SJCRH30 (cell line): ENCODE data around the gene ATG9B. TPM values are rescaled to one million over a fixed set of nuclear protein-coding genes. Genes with fewer than 3 reads are reported as not detected.
A peak's percentile ranks its signal among the peaks of the same experiment; 100 is the strongest.
"Not testable (repeated sequence)": the region's sequence is repeated elsewhere in the genome, so short reads cannot be mapped to it uniquely, and the experiment has no call there.

Source experiments
- DNase-seq, 2 experiments: peaks; one replicate each; pipeline ENCODE4 v3.0.0-alpha.2; 2015 to 2020
- H3K27ac ChIP-seq: fragments of 250-450 bp; sonication (Bioruptor Pico); 2 replicates; pipeline ENCODE4 v1.5.1; 2020; ENCODE audit warnings: mild to moderate bottlenecking, moderate library complexity
- H3K27me3 ChIP-seq: fragments of 250-450 bp; sonication (Bioruptor Pico); 2 replicates; pipeline ENCODE4 v1.5.1; 2020; ENCODE audit warnings: mild to moderate bottlenecking, moderate library complexity
- H3K36me3 ChIP-seq: fragments of 250-450 bp; sonication (Bioruptor Pico); 2 replicates; pipeline ENCODE4 v1.5.1; 2020; ENCODE audit warnings: mild to moderate bottlenecking, moderate library complexity
- H3K4me1 ChIP-seq: fragments of 250-450 bp; sonication (Bioruptor Pico); 2 replicates; pipeline ENCODE4 v1.5.1; 2020; ENCODE audit warnings: mild to moderate bottlenecking, moderate library complexity
- H3K4me3 ChIP-seq: fragments of 250-450 bp; sonication (Bioruptor Pico); 2 replicates; pipeline ENCODE4 v1.5.1; 2020; ENCODE audit warnings: mild to moderate bottlenecking, moderate library complexity
- H3K9me3 ChIP-seq: fragments of 250-450 bp; sonication (Bioruptor Pico); replicated peaks from 2 replicates; pipeline ENCODE4 v1.5.1; 2020; ENCODE audit warnings: mild to moderate bottlenecking, moderate library complexity
- total RNA-seq: library from RNA; depleted of rRNA; stranded (reverse); fragments of >200 nt; shearing (Covaris generic); gene quantifications from 2 replicates; pipeline ENCODE4 v1.2.3, GENCODE V29; 2014

Gene ATG9B
- total RNA-seq, 1 experiment from 2014 or later, result 0.08 TPM

DNA sequence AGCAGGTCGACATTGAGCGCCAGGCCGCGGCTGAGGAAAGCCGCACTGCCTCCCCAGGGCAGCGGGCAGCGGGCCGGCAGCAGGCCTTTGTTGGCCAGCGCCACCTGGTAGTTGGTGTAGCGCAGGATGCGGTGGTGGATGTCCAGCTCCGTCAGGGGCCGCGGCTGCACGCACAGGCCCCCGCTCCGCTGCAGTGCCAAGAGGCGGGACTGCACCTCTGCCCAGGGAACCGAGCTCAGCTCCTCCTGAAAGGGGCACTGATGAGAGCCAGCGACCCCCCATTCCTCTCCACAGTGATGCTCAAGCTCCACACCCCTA lies 5.2 kb downstream of the ATG9B start:
- H3K27me3 ChIP-seq, result peaks cover 40% of the 10 kb centered on the region
- no peaks in the 10 kb centered on the region; the same call in 1 of the 2 replicates for H3K4me1 ChIP-seq
- H3K36me3 ChIP-seq, result no peaks in the 10 kb centered on the region
- no peak overlapping the region for H3K27ac ChIP-seq
- no peak for DNase-seq
- no peaks in the 10 kb centered on the region for H3K9me3 ChIP-seq
- H3K4me3 ChIP-seq, result no peak overlapping the region

DNA sequence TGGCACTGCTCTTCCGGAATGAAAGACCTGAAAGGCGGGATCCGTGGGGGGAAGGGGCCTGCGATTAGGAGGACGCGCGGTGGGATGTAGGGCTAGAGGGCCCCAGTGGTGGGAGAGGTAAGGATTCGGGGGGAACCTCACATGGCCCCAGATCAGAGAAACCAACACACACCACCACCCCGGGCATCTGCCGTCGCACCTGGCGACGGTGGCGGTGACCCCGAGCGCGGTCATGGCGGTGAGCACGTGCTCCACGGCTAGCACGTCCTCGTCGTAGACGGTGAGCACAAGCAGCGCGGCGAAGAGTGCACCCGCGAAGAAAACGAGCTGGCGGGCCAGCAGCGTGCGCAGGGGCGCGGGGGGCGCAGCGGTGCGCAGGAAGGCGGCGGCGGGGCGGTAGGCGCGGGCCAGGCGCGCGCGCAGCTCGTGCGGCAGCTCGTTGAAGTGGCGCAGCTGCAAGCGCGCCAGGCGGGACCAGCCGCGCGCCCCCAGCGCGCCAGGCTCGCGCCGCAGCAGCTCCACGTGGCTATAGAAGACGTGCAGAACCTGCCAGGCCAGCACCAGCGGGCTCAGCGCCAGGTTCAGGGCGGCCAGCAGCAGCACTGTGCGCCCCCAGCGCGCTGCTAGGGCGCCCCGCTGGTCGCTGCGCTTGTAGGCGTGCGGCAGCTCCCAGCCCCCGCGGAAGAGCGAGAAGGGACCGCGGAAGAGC lies 5.7 kb downstream of the ATG9B start:
- Histone ChIP-seq H3K4me3 (no peak overlapping the region), H3K4me1 (no peaks in the 10 kb centered on the region; the same call in 1 of the 2 replicates), H3K27ac (no peak overlapping the region), H3K36me3 (no peaks in the 10 kb centered on the region), H3K27me3 (peaks cover 40% of the 10 kb centered on the region), H3K9me3 (no peaks in the 10 kb centered on the region)
- no peak for DNase-seq

DNA sequence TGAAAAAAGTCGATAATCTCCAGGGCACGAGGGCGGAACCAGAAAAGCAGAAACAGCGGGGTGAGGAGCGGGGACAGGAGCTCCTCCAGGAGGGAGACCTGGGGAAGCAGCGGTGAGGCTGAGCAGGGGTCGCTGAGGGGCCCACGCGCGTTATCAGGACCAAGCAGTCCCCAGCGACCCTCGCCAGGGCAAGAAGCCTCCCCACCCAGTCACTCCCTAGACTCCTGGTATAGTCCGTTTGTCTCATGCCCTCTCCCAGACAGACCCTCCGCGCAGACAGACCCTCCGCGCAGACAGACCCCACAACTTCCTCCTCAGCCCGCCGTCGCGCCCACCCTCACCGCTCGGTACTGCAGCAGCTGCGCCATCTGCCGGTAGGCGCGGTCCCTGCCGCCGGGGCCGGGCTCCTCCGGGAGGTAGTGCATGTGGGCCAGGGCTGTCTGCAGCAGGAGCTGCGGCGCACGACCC lies 6.3 kb downstream of the ATG9B start:
- Histone ChIP-seq H3K4me3 (no peak overlapping the region), H3K27ac (no peak overlapping the region), H3K4me1 (no peaks in the 10 kb centered on the region; the same call in 1 of the 2 replicates), H3K27me3 (peaks cover 40% of the 10 kb centered on the region), H3K9me3 (no peaks in the 10 kb centered on the region), H3K36me3 (no peaks in the 10 kb centered on the region)
- DNase-seq, result peak; percentile 64 to 68

DNA sequence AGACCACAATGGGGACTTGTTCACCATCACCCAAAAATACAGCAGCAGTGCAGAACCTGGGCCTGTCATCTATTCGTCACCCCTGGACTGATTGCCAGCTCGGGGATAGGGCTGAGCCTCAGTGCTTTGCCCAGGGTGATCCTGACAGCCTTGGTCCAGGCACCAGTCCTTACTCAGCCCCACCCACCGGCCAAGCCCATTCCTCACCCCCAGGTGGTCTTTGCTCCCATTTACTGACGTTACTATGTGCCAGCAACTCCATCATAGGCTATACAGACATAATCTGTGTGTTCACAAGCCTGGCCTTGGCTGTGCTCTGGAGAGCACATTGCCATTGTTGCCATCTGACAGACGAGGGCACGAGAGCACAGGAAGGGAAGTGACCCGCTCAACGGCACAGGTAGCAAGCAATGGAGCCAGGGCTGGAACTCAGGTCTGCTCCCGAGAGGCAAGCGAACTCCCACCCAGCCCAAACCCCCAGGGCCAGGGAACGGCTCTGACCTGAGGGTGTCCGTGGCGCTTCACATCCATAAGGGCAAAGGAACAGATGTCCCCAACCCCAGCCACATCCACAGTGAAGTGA lies 6.8 kb downstream of the ATG9B start:
- no peak overlapping the region for H3K4me3 ChIP-seq
- H3K36me3 ChIP-seq, result no peaks in the 10 kb centered on the region
- no peaks in the 10 kb centered on the region; the same call in 1 of the 2 replicates for H3K4me1 ChIP-seq
- no peaks in the 10 kb centered on the region for H3K9me3 ChIP-seq
- H3K27ac ChIP-seq, result no peak overlapping the region
- peaks cover 37% of the 10 kb centered on the region for H3K27me3 ChIP-seq
- DNase-seq, result no peak

DNA sequence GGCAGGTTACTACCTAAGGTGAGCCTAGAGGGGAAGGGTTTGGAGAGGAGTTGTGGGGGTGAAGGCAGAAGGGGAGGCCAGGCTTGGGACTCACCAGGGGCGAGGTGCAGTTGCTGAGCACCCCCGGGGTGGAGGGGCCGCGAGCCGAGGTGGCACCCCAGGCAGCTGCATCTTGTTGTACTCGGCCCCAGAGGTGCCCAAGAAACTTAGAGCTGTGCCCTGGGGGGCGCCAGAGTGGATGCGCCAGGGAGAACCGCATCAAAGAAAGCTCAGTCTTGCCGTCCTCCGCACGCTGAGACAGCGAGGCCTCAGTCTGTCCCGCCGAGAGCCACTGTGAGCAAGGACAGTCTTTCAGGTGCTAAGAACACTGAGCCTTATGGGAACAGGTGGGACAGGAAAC lies 7.4 kb downstream of the ATG9B start:
- no peak overlapping the region for H3K4me3 ChIP-seq
- no peaks in the 10 kb centered on the region; the same call in 1 of the 2 replicates for H3K4me1 ChIP-seq
- no peaks in the 10 kb centered on the region for H3K9me3 ChIP-seq
- DNase-seq, result no peak
- no peaks in the 10 kb centered on the region for H3K36me3 ChIP-seq
- no peak overlapping the region for H3K27ac ChIP-seq
- peaks cover 40% of the 10 kb centered on the region for H3K27me3 ChIP-seq

DNA sequence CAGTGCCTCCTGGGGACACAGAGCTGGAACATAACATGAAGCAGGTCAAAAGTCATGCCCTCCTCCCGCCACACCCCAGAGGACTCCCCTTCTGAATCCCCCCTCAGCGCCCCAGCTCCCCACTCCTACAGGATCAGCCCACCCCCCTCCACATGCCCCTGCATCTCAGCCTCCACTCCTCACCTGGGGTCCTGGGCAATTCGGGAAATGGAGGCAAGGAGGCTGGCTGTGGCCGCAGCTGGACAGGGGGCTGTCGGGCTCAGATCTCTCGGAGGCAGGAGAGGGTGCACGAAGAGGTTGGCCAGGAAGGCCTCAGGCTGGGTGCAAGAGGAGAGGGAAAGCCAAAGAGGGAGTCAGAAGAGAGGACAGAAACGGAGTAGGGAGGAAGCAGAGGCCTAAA lies 7.8 kb downstream of the ATG9B start:
- no peaks in the 10 kb centered on the region; the same call in 1 of the 2 replicates for H3K4me1 ChIP-seq
- H3K27me3 ChIP-seq, result peaks cover 44% of the 10 kb centered on the region

DNA sequence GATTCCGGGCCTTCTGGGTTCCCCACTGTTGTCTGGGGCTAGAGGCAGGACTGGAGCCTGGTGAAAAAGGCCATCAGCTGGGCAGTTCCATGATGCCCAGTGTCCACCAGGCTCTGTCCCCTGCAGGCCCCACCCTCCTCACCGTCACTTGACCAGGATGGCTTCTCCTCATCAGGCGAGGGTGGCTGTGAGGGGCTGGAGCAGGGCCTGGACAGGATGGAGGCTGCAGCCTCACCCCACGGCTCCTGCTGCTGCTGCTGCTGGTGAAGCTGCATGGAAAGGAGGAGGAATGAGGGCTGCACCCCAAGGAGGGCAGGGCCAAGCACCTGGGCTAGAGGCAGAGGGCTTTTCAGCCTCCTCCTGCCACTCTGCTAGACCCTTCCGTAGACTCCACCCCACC lies 8.3 kb downstream of the ATG9B start:
- Histone ChIP-seq H3K27me3 (peaks cover 47% of the 10 kb centered on the region), H3K36me3 (no peaks in the 10 kb centered on the region), H3K4me3 (no peak overlapping the region), H3K4me1 (no peaks in the 10 kb centered on the region; the same call in 1 of the 2 replicates), H3K9me3 (no peaks in the 10 kb centered on the region), H3K27ac (no peak overlapping the region)
- DNase-seq, result no peak

More for the DNA sequence above, 7.8 kb downstream of the ATG9B start:
- Histone ChIP-seq H3K36me3 (no peaks in the 10 kb centered on the region), H3K4me3 (no peak overlapping the region), H3K27ac (no peak overlapping the region), H3K9me3 (no peaks in the 10 kb centered on the region)
- DNase-seq, result no peak

DNA sequence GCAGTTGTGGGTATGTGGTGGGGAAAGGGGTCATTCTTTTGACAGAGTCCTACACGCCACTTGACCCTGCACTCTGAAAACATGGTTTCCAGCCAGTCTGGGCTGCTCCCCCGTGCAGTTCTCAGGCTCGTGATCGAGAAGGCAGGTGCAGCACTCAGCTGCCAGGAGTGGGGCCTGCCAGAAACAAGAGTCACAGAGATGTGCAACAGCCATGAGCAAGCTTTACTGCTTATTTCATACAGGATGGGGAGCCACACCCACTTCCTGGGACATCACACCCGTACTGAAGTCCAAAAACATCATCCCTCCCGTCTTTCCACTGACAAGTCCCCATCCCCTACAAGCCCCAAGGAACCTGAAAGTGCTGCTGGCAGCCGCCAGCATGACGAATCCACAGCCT lies 9.3 kb downstream of the ATG9B start:
- no peak for DNase-seq
- H3K36me3 ChIP-seq, result no peaks in the 10 kb centered on the region
- no peak overlapping the region for H3K4me3 ChIP-seq
- H3K9me3 ChIP-seq, result no peaks in the 10 kb centered on the region
- H3K27ac ChIP-seq, result no peak overlapping the region
- H3K27me3 ChIP-seq, result peaks cover 50% of the 10 kb centered on the region
- no peaks in the 10 kb centered on the region; the same call in 1 of the 2 replicates for H3K4me1 ChIP-seq

DNA sequence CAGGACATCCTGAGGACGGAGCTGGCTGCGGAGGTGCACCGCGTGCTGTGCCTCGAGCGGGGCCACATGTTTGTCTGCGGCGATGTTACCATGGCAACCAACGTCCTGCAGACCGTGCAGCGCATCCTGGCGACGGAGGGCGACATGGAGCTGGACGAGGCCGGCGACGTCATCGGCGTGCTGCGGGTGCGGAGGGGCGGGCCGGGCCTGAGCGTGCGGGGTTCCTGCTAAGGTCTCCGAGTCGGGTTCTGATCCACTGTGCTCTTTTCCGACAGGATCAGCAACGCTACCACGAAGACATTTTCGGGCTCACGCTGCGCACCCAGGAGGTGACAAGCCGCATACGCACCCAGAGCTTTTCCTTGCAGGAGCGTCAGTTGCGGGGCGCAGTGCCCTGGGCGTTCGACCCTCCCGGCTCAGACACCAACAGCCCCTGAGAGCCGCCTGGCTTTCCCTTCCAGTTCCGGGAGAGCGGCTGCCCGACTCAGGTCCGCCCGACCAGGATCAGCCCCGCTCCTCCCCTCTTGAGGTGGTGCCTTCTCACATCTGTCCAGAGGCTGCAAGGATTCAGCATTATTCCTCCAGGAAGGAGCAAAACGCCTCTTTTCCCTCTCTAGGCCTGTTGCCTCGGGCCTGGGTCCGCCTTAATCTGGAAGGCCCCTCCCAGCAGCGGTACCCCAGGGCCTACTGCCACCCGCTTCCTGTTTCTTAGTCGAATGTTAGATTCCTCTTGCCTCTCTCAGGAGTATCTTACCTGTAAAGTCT lies 10.4 kb downstream of the ATG9B start:
- H3K27ac ChIP-seq, result no peak overlapping the region
- H3K36me3 ChIP-seq, result no peaks in the 10 kb centered on the region
- H3K4me3 ChIP-seq, result no peak overlapping the region
- H3K4me1 ChIP-seq, result no peaks in the 10 kb centered on the region; the same call in 1 of the 2 replicates
- peaks cover 47% of the 10 kb centered on the region for H3K27me3 ChIP-seq
- DNase-seq, result no peak
- H3K9me3 ChIP-seq, result no peaks in the 10 kb centered on the region

DNA sequence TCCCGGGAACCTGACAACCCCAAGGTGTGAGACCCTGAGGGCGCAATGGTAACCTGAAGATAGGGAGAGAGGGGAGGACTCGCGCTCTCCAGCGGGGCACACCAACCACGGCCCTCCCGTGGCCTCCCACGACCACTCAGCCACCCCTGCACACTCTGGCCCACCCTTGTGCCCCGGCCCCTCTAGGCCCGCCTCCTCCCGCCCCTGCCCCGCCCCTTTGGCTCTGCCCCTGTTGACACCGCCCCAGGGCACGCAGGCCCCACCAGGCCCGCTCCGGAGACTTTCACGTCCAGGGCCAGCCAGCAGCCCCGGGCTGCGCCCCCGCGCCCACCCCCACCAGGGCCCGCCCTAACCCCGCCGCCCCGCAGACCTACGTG lies 10.9 kb downstream of the ATG9B start:
- Histone ChIP-seq H3K27me3 (peaks cover 50% of the 10 kb centered on the region), H3K9me3 (no peaks in the 10 kb centered on the region), H3K4me1 (no peaks in the 10 kb centered on the region; the same call in 1 of the 2 replicates), H3K36me3 (no peaks in the 10 kb centered on the region), H3K4me3 (no peak overlapping the region), H3K27ac (no peak overlapping the region)
- DNase-seq, result no peak

DNA sequence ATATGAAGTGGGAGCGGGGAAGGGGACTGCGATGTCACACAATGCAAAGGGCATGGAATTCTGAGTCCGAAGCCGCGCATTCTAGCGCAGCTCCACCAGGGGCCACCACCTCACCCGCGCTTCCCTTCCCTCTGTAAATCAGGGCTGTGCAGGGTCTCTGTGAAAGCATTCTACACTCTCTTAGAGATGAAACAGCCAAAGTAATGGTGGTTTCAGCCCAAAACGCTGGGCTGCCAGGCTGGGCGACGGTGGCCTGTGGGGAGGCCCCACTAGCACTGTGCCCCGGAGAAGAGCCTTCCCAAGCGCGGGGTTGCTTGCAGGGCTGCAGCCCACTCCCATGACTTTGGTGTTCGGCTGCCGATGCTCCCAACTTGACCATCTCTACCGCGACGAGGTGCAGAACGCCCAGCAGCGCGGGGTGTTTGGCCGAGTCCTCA lies 11.4 kb downstream of the ATG9B start:
- Histone ChIP-seq H3K9me3 (no peaks in the 10 kb centered on the region), H3K27me3 (peaks cover 50% of the 10 kb centered on the region), H3K27ac (no peak overlapping the region), H3K4me1 (no peaks in the 10 kb centered on the region; the same call in 1 of the 2 replicates), H3K4me3 (no peak overlapping the region), H3K36me3 (no peaks in the 10 kb centered on the region)
- DNase-seq, result peak in 1 of 2 experiments; percentile 49

DNA sequence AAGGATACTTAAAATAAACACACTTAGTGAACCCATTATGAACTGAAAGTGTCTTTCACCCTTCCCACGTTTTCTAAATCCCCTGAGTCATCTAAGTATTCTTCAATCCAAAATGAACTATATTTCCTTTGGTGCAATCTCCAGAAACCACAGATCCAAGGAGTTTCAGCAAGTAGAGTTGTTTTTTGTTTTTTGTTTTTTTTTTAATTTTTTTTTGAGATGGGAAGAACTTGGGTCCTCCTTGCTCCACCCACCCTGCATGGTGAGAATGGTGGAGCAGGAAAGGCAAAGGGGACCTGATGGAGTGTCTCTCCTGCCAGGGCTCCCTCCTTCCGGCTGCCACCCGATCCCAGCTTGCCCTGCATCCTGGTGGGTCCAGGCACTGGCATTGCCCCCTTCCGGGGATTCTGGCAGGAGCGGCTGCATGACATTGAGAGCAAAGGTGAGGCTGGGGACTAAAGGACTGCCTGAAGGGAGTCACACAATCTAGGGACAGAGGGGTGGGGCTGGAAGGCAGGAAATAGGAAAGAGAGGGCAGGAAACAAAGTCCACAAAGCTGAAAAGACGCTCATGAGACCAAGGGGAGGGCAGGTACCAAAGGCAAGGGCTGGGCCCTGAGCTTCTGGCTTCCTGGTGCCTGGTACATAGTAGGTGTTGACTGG lies 12.1 kb downstream of the ATG9B start:
- Histone ChIP-seq H3K27ac (no peak overlapping the region), H3K4me1 (no peaks in the 10 kb centered on the region), H3K4me3 (no peak overlapping the region), H3K27me3 (peaks cover 48% of the 10 kb centered on the region), H3K9me3 (no peaks in the 10 kb centered on the region), H3K36me3 (no peaks in the 10 kb centered on the region)
- DNase-seq, result no peak

DNA sequence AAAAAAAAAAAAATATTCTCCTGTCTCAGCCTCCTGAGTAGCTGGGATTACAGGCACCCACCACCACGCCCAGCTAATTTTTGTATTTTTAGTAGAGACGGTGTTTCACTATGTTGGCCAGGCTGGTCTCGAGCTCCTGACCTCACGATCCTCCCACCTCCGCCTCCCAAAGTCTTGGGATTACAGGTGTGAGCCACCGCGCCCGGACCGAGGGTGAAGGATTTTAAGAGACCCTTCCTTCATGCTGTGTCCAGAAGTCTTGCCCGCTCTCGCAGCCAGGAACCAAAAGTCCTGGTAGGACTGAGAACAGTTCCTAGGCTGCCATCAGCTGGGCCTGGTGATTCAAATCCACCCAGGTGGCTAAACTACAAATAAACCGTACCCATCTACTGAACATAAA lies 12.7 kb downstream of the ATG9B start:
- not testable (repeated sequence) for H3K9me3 ChIP-seq, H3K27ac ChIP-seq, H3K4me1 ChIP-seq, H3K36me3 ChIP-seq, DNase-seq, H3K4me3 ChIP-seq
- H3K27me3 ChIP-seq, result peaks cover 47% of the 10 kb centered on the region

DNA sequence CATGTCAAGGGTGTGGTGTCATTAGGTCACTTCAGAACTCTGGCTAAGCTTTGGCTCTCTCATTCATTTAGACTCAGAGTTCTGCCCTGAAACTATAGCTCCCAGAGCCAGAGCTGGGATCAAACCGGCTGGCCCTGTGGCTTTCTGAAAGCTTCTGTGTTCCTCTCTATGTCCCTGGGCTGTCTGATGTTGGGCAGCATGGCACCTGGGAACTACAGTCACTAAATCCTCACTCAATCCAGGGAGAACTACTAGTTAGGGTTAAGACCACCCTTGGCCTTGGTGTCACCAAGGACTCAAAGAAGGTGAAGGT lies 13.2 kb downstream of the ATG9B start:
- Histone ChIP-seq H3K27me3 (peaks cover 46% of the 10 kb centered on the region), H3K9me3 (no peaks in the 10 kb centered on the region), H3K27ac (no peak overlapping the region), H3K4me1 (no peaks in the 10 kb centered on the region), H3K4me3 (no peak overlapping the region), H3K36me3 (no peaks in the 10 kb centered on the region)
- no peak for DNase-seq
